HepG2 (cell line): Measurements from ENCODE around the gene BCO2. TPM values are rescaled to one million over a fixed set of nuclear protein-coding genes. Genes with fewer than 3 reads are reported as not detected.

Experiments
- ATAC-seq: fragments of 200-7000 bp; cut with Tn5 transposase; 3 replicates; pipeline ENCODE4 v1.9.1; 2020; ENCODE audit warnings: mild to moderate bottlenecking, moderate library complexity
- BruUV-seq: library from RNA; stranded (reverse); fragments of 400-500 nt; replicated peaks from 2 replicates; lab custom pipeline; 2021; lab: Mats Ljungman, UMichigan
- CTCF ChIA-PET: fragments of 300-600 bp; formaldehyde crosslinking; extraction: SDS; loops from one replicate; lab custom pipeline; 2021; ENCODE audit warnings: low total read pairs, inconsistent platforms, low intra/inter-chr PET ratio; lab: Yijun Ruan, JAX
- POLR2A ChIA-PET: fragments of 350-600 bp; sonication (Branson Sonifier 250); formaldehyde crosslinking; loops from one replicate; lab custom pipeline; 2020; ENCODE audit warnings: antibody characterized with exemption, inconsistent platforms; lab: Yijun Ruan, JAX
- DNase-seq: peaks from one replicate; pipeline ENCODE4 v3.0.0-alpha.2; 2015; ENCODE audit warnings: low spot score
- FAIRE-seq: peaks from 3 replicates; lab custom pipeline; 2011; peaks lifted over from hg19 to GRCh38; lab: Jason Lieb, UNC
- H2AFZ ChIP-seq: one replicate; pipeline ENCODE4 v1.6.1; 2011; ENCODE audit warnings: low read length, inconsistent platforms
- H3K27ac ChIP-seq: fragments of 300-600 bp; 3 replicates; pipeline ENCODE4 v1.8.0; 2011; ENCODE audit warnings: mixed run types, mild to moderate bottlenecking, mixed read lengths, low read length, inconsistent platforms; ENCODE audit not compliant: insufficient read depth; ENCODE audit errors: extremely low read length
- H3K27me3 ChIP-seq, 2 experiments: fragments of 200-600 bp in 1 of 2; 2 replicates in 1 of 2; 3 replicates in 1 of 2; pipeline versions ENCODE4 v1.6.0 to v1.8.0; 2011; ENCODE audit warnings: low read length in 2 of 2, mild to moderate bottlenecking in 2 of 2, moderate library complexity in 2 of 2, inconsistent platforms in 1 of 2; ENCODE audit not compliant: insufficient read depth in 2 of 2, control insufficient read depth in 1 of 2
- H3K36me3 ChIP-seq, 2 experiments: fragments of 200-600 bp in 1 of 2; replicated peaks in 1 of 2; 2 replicates in 1 of 2; 3 replicates in 1 of 2; pipeline versions ENCODE4 v1.5.1 to v1.8.0; 2011; ENCODE audit warnings: low read length in 2 of 2, inconsistent platforms in 1 of 2; ENCODE audit not compliant: insufficient read depth in 2 of 2, control insufficient read depth in 1 of 2
- H3K4me1 ChIP-seq: 2 replicates; pipeline ENCODE4 v1.5.1; 2012; ENCODE audit warnings: low read length, inconsistent platforms; ENCODE audit not compliant: insufficient read depth
- H3K4me2 ChIP-seq: 2 replicates; pipeline ENCODE4 v1.6.0; 2011; ENCODE audit warnings: low read depth, low read length, inconsistent platforms
- H3K4me3 ChIP-seq, 3 experiments: fragments of 200-600 bp in 1 of 3; sonication (generic), shearing (Covaris generic) in 1 of 3; replicated peaks in 1 of 3; 2 replicates each; pipeline ENCODE4 v1.5.1; 2011 to 2016; ENCODE audit warnings: low read length in 3 of 3, inconsistent platforms in 2 of 3, low read depth in 2 of 3, mild to moderate bottlenecking in 2 of 3, control low read depth in 1 of 3, mixed read lengths in 1 of 3; ENCODE audit not compliant: insufficient read depth in 1 of 3
- H3K79me2 ChIP-seq: one replicate; pipeline ENCODE4 v1.6.1; 2011; ENCODE audit warnings: low read length, inconsistent platforms; ENCODE audit not compliant: insufficient read depth
- H3K9ac ChIP-seq: 2 replicates; pipeline ENCODE4 v1.6.0; 2011; ENCODE audit warnings: mild to moderate bottlenecking, low read depth, low read length, inconsistent platforms; ENCODE audit not compliant: insufficient read depth
- H3K9me3 ChIP-seq: 2 replicates; pipeline ENCODE4 v1.5.1; 2012; ENCODE audit warnings: mild to moderate bottlenecking, low read length
- H4K20me1 ChIP-seq: 2 replicates; pipeline ENCODE4 v1.6.0; 2011; ENCODE audit warnings: inconsistent platforms, mild to moderate bottlenecking, low read length, moderate library complexity; ENCODE audit not compliant: insufficient read depth
- ATM ChIP-seq: fragments of 450-650 bp; IDR thresholded peaks from 2 replicates; pipeline ENCODE4 v1.7.1; 2017; ENCODE audit warnings: mild to moderate bottlenecking, borderline replicate concordance
- ELF3 ChIP-seq: IDR thresholded peaks from 2 replicates; pipeline ENCODE4 v1.6.1; 2016; ENCODE audit warnings: missing genetic modification reagents, missing compliant biosample characterization
- ETV5 ChIP-seq: IDR thresholded peaks from 2 replicates; pipeline ENCODE4 v1.6.1; 2018; ENCODE audit warnings: missing biosample characterization, missing genetic modification reagents, inconsistent platforms, borderline replicate concordance
- HNF1A ChIP-seq, 2 experiments: sonication (generic) in 1 of 2; formaldehyde crosslinking in 1 of 2; IDR thresholded peaks; 2 replicates each; pipeline versions ENCODE4 v1.4.0 to v1.6.1; 2016 to 2020; ENCODE audit warnings: borderline replicate concordance in 1 of 2, low read depth in 1 of 2, mild to moderate bottlenecking in 1 of 2, missing genetic modification reagents in 1 of 2
- MAFF ChIP-seq: IDR thresholded peaks from 2 replicates; pipeline ENCODE4 v1.6.1; 2011; ENCODE audit warnings: low read depth, low read length, improper control_type of control experiment
- MXD3 ChIP-seq: IDR thresholded peaks from 2 replicates; pipeline ENCODE4 v1.6.1; 2016; ENCODE audit warnings: mild to moderate bottlenecking, missing biosample characterization, missing genetic modification reagents
- NFIB ChIP-seq: sonication (generic); formaldehyde crosslinking; IDR thresholded peaks from 2 replicates; pipeline ENCODE4 v1.9.0; 2021; ENCODE audit warnings: missing genetic modification reagents, mild to moderate bottlenecking, borderline replicate concordance
- RAD21 ChIP-seq: fragments of 450-650 bp; formaldehyde crosslinking; IDR thresholded peaks from 2 replicates; pipeline ENCODE4 v1.5.0; 2020; ENCODE audit warnings: mild to moderate bottlenecking
- REST ChIP-seq, 2 experiments: IDR thresholded peaks; 2 replicates each; pipeline ENCODE4 v1.6.1; 2011 to 2012; ENCODE audit warnings: low read length in 2 of 2, borderline replicate concordance in 1 of 2, low read depth in 1 of 2, mild to moderate bottlenecking in 1 of 2, moderate library complexity in 1 of 2
- SNRNP70 ChIP-seq: fragments of 200-400 bp; formaldehyde crosslinking; IDR thresholded peaks from 2 replicates; pipeline ENCODE4 v1.6.1; 2017; ENCODE audit warnings: mild to moderate bottlenecking, low read depth, low read length, moderate library complexity
- SP4 ChIP-seq: sonication (generic); formaldehyde crosslinking; IDR thresholded peaks from 2 replicates; pipeline ENCODE4 v1.8.1; 2023; ENCODE audit warnings: mild to moderate bottlenecking, missing genetic modification reagents
- ZBTB1 ChIP-seq: sonication (generic); formaldehyde crosslinking; IDR thresholded peaks from 2 replicates; pipeline ENCODE4 v1.4.0; 2020; ENCODE audit warnings: missing genetic modification reagents, borderline replicate concordance
- ZFP36L1 ChIP-seq: sonication (generic); formaldehyde crosslinking; IDR thresholded peaks from 2 replicates; pipeline ENCODE4 v1.8.0; 2022; ENCODE audit warnings: mild to moderate bottlenecking, missing genetic modification reagents, moderate library complexity
- ZFP90 ChIP-seq: sonication (generic); formaldehyde crosslinking; IDR thresholded peaks from 2 replicates; pipeline ENCODE4 v1.8.0; 2022; ENCODE audit warnings: missing genetic modification reagents, mild to moderate bottlenecking, inconsistent platforms, borderline replicate concordance
- ZNF180 ChIP-seq: sonication (generic); formaldehyde crosslinking; IDR thresholded peaks from 2 replicates; pipeline ENCODE4 v1.4.0; 2020; ENCODE audit warnings: low read depth, missing genetic modification reagents, borderline replicate concordance
- ZNF20 ChIP-seq: sonication (generic); formaldehyde crosslinking; IDR thresholded peaks from 2 replicates; pipeline ENCODE4 v1.4.0; 2020; ENCODE audit warnings: mild to moderate bottlenecking, moderate library complexity, missing genetic modification reagents
- WGBS: methylation state at CpG from one replicate; pipeline ENCODE4 v1.1.6; 2017; ENCODE audit warnings: low lambda C conversion rate; 5-methylcytosine and 5-hydroxymethylcytosine counted together
- in situ Hi-C: cut with HindIII; loops from 2 replicates; pipeline ENCODE4 v1.10.0; 2017; ENCODE audit warnings: low pct_unique_long_range_greater_than_20kb; ENCODE audit not compliant: extremely low pct_ligation_motif_present
- intact Hi-C: fragments of 100-400 bp; cut with micrococcal nuclease; formaldehyde crosslinking; loops from one replicate; pipeline ENCODE4 v1.10.0; 2022; ENCODE audit not compliant: unreplicated experiment
- polyA plus RNA-seq, 8 experiments: library from polyadenylated mRNA; depleted of rRNA in 3 of 8; stranded (reverse) in 7 of 8; unstranded in 1 of 8; fragments of >200 nt; fragmentation: Illumina TruSeq in 4 of 8; extraction: Trizol in 4 of 8; gene quantifications; 2 replicates each; pipeline versions ENCODE4 v1.2.1 to v1.2.3, GENCODE V29; 2011 to 2016; ENCODE audit warnings: low read depth in 4 of 8, missing spikeins in 1 of 8, mixed read lengths in 1 of 8; ENCODE audit not compliant: insufficient read depth in 1 of 8
- total RNA-seq, 5 experiments: library from RNA; depleted of rRNA; stranded (reverse); fragments of >200 nt; fragmentation: Illumina TruSeq; extraction: Trizol; gene quantifications; 2 replicates each; pipeline ENCODE4 v1.2.3, GENCODE V29; 2016; ENCODE audit warnings: low read depth in 1 of 5

The BCO2 gene
- total and polyA plus RNA-seq, 2 of the 13 experiments (the other 11 are each of a cell fraction or from before 2014, with no cell fraction given), result 0.38 to 0.58 TPM

- TF ChIP-seq HNF1A (IDR thresholded peaks at IDR 0.05; ENCODE audit: low read depth), result no peak
- TF ChIP-seq HNF1A (CRISPR knock-in tag; IDR thresholded peaks at IDR 0.05; ENCODE audit: borderline replicate concordance), result no peak
- no peak for TF ChIP-seq ZNF180 (CRISPR knock-in tag)
- no peak for TF ChIP-seq ATM
- TF ChIP-seq SNRNP70, result no peak
- no peak for TF ChIP-seq ZFP90 (CRISPR knock-in tag)
- TF ChIP-seq, all 625 proteins: peak for 0
These were observed 62.7 kb downstream of the BCO2 start (continued) for GRCh38 chr11:112238041-112238440.

GRCh38 chr11:112241486-112241885 is 66.2 kb downstream of the BCO2 start:
- no peaks in the 10 kb centered on the region for H4K20me1 ChIP-seq
- intact Hi-C loops, result no loop called here
- ChIA-PET POLR2A (no interaction called here), CTCF (no interaction called here)
- 50% methylated on average over 3 of the region's 3 CpGs for WGBS
- DNase-seq (peak; percentile 76), FAIRE-seq (peak; percentile 8), ATAC-seq (peak; percentile 77)
- H3K9ac ChIP-seq, result no peak overlapping the region
- no peak overlapping the region for H3K4me2 ChIP-seq
- H3K36me3 ChIP-seq, result peaks cover 4 to 11% of the 10 kb centered on the region in 2 experiments; a peak in 3 of 5 replicates
- no peak overlapping the region for H2AFZ ChIP-seq
- H3K4me1 ChIP-seq, result peaks cover 16% of the 10 kb centered on the region
- BruUV-seq, result no TSS peak
- no peak overlapping the region for H3K4me3 ChIP-seq
- H3K27me3 ChIP-seq, result no peaks in the 10 kb centered on the region
- in situ Hi-C loops, result no loop called here
- H3K79me2 ChIP-seq, result no peaks in the 10 kb centered on the region
- no peak overlapping the region for H3K27ac ChIP-seq
- H3K9me3 ChIP-seq, result no peaks in the 10 kb centered on the region
- TF ChIP-seq NFIB, result no peak
- TF ChIP-seq ELF3, result no peak
- no peak for TF ChIP-seq RAD21 (CRISPR knock-in tag)
- no peak for TF ChIP-seq ZFP36L1 (CRISPR knock-in tag)
- no peak for TF ChIP-seq MAFF
- no peak for TF ChIP-seq ZBTB1
- no peak for TF ChIP-seq MXD3 (CRISPR knock-in tag)
- no peak for TF ChIP-seq ZNF20 (CRISPR knock-in tag)
- TF ChIP-seq SP4, result no peak
- no peak for TF ChIP-seq REST (IDR thresholded peaks at IDR 0.05; ENCODE audit: borderline replicate concordance in 1 of 2, low read depth in 1 of 2, low read length in 2 of 2)
- TF ChIP-seq ETV5 (CRISPR knock-in tag), result no peak
